ENCODE results near the gene NFYA. TPM values are rescaled to one million over a fixed set of nuclear protein-coding genes. Genes with fewer than 3 reads are reported as not detected.

NFYA gene
- total and polyA plus RNA-seq, 9 of the 15 experiments (the other 6 are each of a cell fraction or from before 2014, with no cell fraction given): 7.3 to 37.1 (median 21.8) TPM

DNA sequence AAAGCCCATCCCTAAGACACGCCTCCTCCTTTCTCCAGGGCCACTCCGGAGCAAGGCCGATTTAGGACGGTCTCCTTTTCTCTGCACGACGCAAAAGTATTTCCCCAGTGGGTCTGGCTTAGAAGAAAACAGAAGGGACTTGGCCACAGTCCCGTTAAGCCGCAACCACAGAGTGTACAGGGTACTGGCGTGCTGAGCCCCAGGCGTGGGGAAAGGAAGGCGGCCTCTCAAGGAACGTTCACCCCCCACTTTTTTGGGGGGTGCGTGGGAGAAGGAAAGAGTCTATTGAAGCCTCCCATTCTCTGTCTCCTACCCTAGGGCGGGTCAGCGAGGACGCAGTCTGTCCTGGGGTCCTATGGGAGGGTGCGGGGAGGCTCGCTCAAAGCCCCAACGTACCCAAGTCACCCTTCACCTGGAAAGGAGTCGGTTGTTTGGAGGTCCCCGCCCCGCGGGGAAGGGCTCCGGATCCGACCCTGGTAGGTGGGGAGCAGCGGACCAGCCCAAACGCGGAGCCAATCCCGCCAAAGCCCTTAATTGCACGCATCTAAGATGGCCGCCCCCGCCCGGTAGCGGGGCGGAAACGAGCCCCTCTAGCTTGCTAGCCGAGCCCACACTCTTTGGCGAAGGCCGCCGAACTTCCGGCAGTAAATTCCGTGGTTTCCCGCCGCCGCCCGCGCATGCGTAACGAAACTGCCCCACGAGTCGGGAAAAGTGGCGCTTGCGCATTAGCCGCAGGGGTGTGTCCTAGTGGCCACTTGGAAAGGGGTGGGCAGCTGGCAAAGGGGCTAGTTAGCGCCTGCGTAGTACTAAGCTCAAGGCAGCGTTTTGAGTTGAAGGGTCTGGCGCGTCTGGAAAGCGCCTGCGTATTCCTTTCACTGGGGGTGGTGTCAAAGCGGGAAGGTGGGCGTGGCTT is 595 bp upstream of the NFYA start, which contains the start of gene OARD1 (continued):
- TF ChIP-seq KAT7 (CRISPR knock-in tag; IDR thresholded peaks at IDR 0.05; ENCODE audit: borderline replicate concordance) (peak; percentile 93; the same call in 1 of the 2 replicates), TRIM28 (IDR thresholded peaks at IDR 0.05) (peak; percentile 20; the same call in 1 of the 2 replicates), SIX5 (IDR thresholded peaks at IDR 0.05; ENCODE audit: borderline replicate concordance in 1 of 2, insufficient read depth in 1 of 2, low read depth in 1 of 2, low read length in 2 of 2) (0 out of 4 replicates have a peak, but pooled peaks have one; percentile 32 to 41), SUPT5H (IDR thresholded peaks at IDR 0.05) (peak; percentile 94), ESRRB (CRISPR knock-in tag; IDR thresholded peaks at IDR 0.05; ENCODE audit: borderline replicate concordance) (no peak), BMI1 (IDR thresholded peaks at IDR 0.05; ENCODE audit: low read length) (no peak), GTF2E2 (tag; IDR thresholded peaks at IDR 0.05) (peak; percentile 40; the same call in 1 of the 2 replicates), ZNF717 (CRISPR knock-in tag; IDR thresholded peaks at IDR 0.05) (no peak), ZNF134 (CRISPR knock-in tag; conservative IDR thresholded peaks at IDR 0.05) (no peak), TAL1 (IDR thresholded peaks at IDR 0.05) (no peak), PYGO2 (tag; IDR thresholded peaks at IDR 0.05) (no peak), FOXJ2 (tag; IDR thresholded peaks at IDR 0.05) (peak; percentile 84), NCOA4 (IDR thresholded peaks at IDR 0.05; ENCODE audit: partially characterized antibody) (no peak), NR1H2 (CRISPR knock-in tag; IDR thresholded peaks at IDR 0.05) (peak; percentile 85; the same call in 1 of the 2 replicates), ZNF778 (CRISPR knock-in tag; IDR thresholded peaks at IDR 0.05) (no peak), GATAD2B (IDR thresholded peaks at IDR 0.05; ENCODE audit: borderline replicate concordance) (no peak), ZBTB1 (CRISPR knock-in tag; IDR thresholded peaks at IDR 0.05; ENCODE audit: borderline replicate concordance, low read depth) (no peak), SRSF3 (IDR thresholded peaks at IDR 0.05; ENCODE audit: insufficient read depth, low read length) (no peak), ZNF239 (CRISPR knock-in tag; IDR thresholded peaks at IDR 0.05) (no peak; the same call in 1 of the 2 replicates), OTX1 (CRISPR knock-in tag; IDR thresholded peaks at IDR 0.05) (no peak), PHB (CRISPR knock-in tag; IDR thresholded peaks at IDR 0.05) (no peak)
- TF ChIP-seq, protein P1, sequence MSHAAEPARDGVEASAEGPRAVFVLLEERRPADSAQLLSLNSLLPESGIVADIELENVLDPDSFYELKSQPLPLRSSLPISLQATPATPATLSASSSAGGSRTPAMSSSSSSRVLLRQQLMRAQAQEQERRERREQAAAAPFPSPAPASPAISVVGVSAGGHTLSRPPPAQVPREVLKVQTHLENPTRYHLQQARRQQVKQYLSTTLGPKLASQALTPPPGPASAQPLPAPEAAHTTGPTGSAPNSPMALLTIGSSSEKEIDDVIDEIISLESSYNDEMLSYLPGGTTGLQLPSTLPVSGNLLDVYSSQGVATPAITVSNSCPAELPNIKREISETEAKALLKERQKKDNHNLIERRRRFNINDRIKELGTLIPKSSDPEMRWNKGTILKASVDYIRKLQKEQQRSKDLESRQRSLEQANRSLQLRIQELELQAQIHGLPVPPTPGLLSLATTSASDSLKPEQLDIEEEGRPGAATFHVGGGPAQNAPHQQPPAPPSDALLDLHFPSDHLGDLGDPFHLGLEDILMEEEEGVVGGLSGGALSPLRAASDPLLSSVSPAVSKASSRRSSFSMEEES (CRISPR knock-in tag; IDR thresholded peaks at IDR 0.05): no peak
- TF ChIP-seq, protein P2, sequence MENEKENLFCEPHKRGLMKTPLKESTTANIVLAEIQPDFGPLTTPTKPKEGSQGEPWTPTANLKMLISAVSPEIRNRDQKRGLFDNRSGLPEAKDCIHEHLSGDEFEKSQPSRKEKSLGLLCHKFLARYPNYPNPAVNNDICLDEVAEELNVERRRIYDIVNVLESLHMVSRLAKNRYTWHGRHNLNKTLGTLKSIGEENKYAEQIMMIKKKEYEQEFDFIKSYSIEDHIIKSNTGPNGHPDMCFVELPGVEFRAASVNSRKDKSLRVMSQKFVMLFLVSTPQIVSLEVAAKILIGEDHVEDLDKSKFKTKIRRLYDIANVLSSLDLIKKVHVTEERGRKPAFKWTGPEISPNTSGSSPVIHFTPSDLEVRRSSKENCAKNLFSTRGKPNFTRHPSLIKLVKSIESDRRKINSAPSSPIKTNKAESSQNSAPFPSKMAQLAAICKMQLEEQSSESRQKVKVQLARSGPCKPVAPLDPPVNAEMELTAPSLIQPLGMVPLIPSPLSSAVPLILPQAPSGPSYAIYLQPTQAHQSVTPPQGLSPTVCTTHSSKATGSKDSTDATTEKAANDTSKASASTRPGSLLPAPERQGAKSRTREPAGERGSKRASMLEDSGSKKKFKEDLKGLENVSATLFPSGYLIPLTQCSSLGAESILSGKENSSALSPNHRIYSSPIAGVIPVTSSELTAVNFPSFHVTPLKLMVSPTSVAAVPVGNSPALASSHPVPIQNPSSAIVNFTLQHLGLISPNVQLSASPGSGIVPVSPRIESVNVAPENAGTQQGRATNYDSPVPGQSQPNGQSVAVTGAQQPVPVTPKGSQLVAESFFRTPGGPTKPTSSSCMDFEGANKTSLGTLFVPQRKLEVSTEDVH (IDR thresholded peaks at IDR 0.05; ENCODE audit: low read depth, partially characterized antibody): peak; percentile 98
- TF ChIP-seq, protein P3, sequence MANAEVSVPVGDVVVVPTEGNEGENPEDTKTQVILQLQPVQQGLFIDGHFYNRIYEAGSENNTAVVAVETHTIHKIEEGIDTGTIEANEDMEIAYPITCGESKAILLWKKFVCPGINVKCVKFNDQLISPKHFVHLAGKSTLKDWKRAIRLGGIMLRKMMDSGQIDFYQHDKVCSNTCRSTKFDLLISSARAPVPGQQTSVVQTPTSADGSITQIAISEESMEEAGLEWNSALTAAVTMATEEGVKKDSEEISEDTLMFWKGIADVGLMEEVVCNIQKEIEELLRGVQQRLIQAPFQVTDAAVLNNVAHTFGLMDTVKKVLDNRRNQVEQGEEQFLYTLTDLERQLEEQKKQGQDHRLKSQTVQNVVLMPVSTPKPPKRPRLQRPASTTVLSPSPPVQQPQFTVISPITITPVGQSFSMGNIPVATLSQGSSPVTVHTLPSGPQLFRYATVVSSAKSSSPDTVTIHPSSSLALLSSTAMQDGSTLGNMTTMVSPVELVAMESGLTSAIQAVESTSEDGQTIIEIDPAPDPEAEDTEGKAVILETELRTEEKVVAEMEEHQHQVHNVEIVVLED (CRISPR knock-in tag; IDR thresholded peaks at IDR 0.05): peak; percentile 72

Data from K562 (cell line).